HepG2 (cell line): Measurements from ENCODE around the gene SOWAHD. TPM values are rescaled to one million over a fixed set of nuclear protein-coding genes. Genes with fewer than 3 reads are reported as not detected.

Experiments
- CSRNP2 ChIP-seq: sonication (generic); formaldehyde crosslinking; conservative IDR thresholded peaks from 2 replicates; pipeline ENCODE4 v1.8.0; 2022; ENCODE audit warnings: low read depth, missing genetic modification reagents
- DMTF1 ChIP-seq: sonication (generic); formaldehyde crosslinking; IDR thresholded peaks from 2 replicates; pipeline ENCODE4 v1.4.0; 2020; ENCODE audit warnings: mild to moderate bottlenecking, missing genetic modification reagents
- ESRRA ChIP-seq: sonication (generic); formaldehyde crosslinking; IDR thresholded peaks from 2 replicates; pipeline ENCODE4 v1.5.1; 2020; ENCODE audit warnings: mild to moderate bottlenecking, low read depth, missing genetic modification reagents
- FOXA3 ChIP-seq: IDR thresholded peaks from 2 replicates; pipeline ENCODE4 v1.6.1; 2016; ENCODE audit warnings: missing genetic modification reagents, missing compliant biosample characterization
- HMGA1 ChIP-seq: sonication (generic); formaldehyde crosslinking; conservative IDR thresholded peaks from 2 replicates; pipeline ENCODE4 v1.4.0; 2020; ENCODE audit warnings: missing genetic modification reagents
- MIER3 ChIP-seq: IDR thresholded peaks from 2 replicates; pipeline ENCODE4 v1.6.1; 2016; ENCODE audit warnings: missing compliant biosample characterization, borderline replicate concordance
- NAIF1 ChIP-seq: sonication (generic); formaldehyde crosslinking; IDR thresholded peaks from 2 replicates; pipeline ENCODE4 v1.5.0; 2020; ENCODE audit warnings: mild to moderate bottlenecking, missing genetic modification reagents, borderline replicate concordance
- NONO ChIP-seq, 2 experiments: fragments of 450-650 bp in 1 of 2; sonication (generic) in 1 of 2; formaldehyde crosslinking in 1 of 2; IDR thresholded peaks in 1 of 2; conservative IDR thresholded peaks in 1 of 2; 2 replicates each; pipeline versions ENCODE4 v1.6.1 to v1.8.0; 2017 to 2022; ENCODE audit warnings: mild to moderate bottlenecking in 1 of 2, missing genetic modification reagents in 1 of 2, moderate library complexity in 1 of 2
- SIN3A ChIP-seq: IDR thresholded peaks from 2 replicates; pipeline ENCODE4 v1.6.1; 2011; ENCODE audit warnings: low read depth, mild to moderate bottlenecking, control low read depth, low read length, borderline replicate concordance
- SMYD3 ChIP-seq: sonication (generic); formaldehyde crosslinking; IDR thresholded peaks from 2 replicates; pipeline ENCODE4 v1.8.1; 2023; ENCODE audit warnings: mild to moderate bottlenecking, missing genetic modification reagents
- SP5 ChIP-seq: IDR thresholded peaks from 2 replicates; pipeline ENCODE4 v1.6.1; 2016; ENCODE audit warnings: low read depth, borderline replicate concordance
- TRIM24 ChIP-seq: sonication (generic); formaldehyde crosslinking; IDR thresholded peaks from 2 replicates; pipeline ENCODE4 v1.8.0; 2022; ENCODE audit warnings: mild to moderate bottlenecking, missing genetic modification reagents
- UBTF ChIP-seq: sonication (generic); formaldehyde crosslinking; IDR thresholded peaks from 2 replicates; pipeline ENCODE4 v1.4.0; 2020; ENCODE audit warnings: mild to moderate bottlenecking, missing genetic modification reagents
- ZBTB20 ChIP-seq: sonication (generic); formaldehyde crosslinking; IDR thresholded peaks from 2 replicates; pipeline ENCODE4 v1.8.1; 2023; ENCODE audit warnings: missing genetic modification reagents, low read depth, mild to moderate bottlenecking, borderline replicate concordance
- ZNF337 ChIP-seq: sonication (generic); formaldehyde crosslinking; IDR thresholded peaks from 2 replicates; pipeline ENCODE4 v1.5.1; 2020; ENCODE audit warnings: missing genetic modification reagents, low read depth, mild to moderate bottlenecking, borderline replicate concordance
- ZNF513 ChIP-seq: sonication (generic); formaldehyde crosslinking; conservative IDR thresholded peaks from 2 replicates; pipeline ENCODE4 v1.5.0; 2020; ENCODE audit warnings: missing genetic modification reagents
- ZNF552 ChIP-seq: sonication (generic); formaldehyde crosslinking; IDR thresholded peaks from 2 replicates; pipeline ENCODE4 v1.9.0; 2022; ENCODE audit warnings: missing genetic modification reagents, mild to moderate bottlenecking, borderline replicate concordance
- ZNF597 ChIP-seq: sonication (generic); formaldehyde crosslinking; IDR thresholded peaks from 2 replicates; pipeline ENCODE4 v1.5.0; 2020; ENCODE audit warnings: missing genetic modification reagents
- ZNF678 ChIP-seq: sonication (generic); formaldehyde crosslinking; IDR thresholded peaks from 2 replicates; pipeline ENCODE4 v1.4.0; 2020; ENCODE audit warnings: mild to moderate bottlenecking, missing genetic modification reagents
- ZZZ3 ChIP-seq: sonication (generic); formaldehyde crosslinking; IDR thresholded peaks from 2 replicates; pipeline ENCODE4 v1.4.0; 2020; ENCODE audit warnings: missing genetic modification reagents, mild to moderate bottlenecking, borderline replicate concordance
- polyA plus RNA-seq, 8 experiments: library from polyadenylated mRNA; depleted of rRNA in 3 of 8; stranded (reverse) in 7 of 8; unstranded in 1 of 8; fragments of >200 nt; fragmentation: Illumina TruSeq in 4 of 8; extraction: Trizol in 4 of 8; gene quantifications; 2 replicates each; pipeline versions ENCODE4 v1.2.1 to v1.2.3, GENCODE V29; 2011 to 2016; ENCODE audit warnings: low read depth in 4 of 8, missing spikeins in 1 of 8, mixed read lengths in 1 of 8; ENCODE audit not compliant: insufficient read depth in 1 of 8
- total RNA-seq, 5 experiments: library from RNA; depleted of rRNA; stranded (reverse); fragments of >200 nt; fragmentation: Illumina TruSeq; extraction: Trizol; gene quantifications; 2 replicates each; pipeline ENCODE4 v1.2.3, GENCODE V29; 2016; ENCODE audit warnings: low read depth in 1 of 5

Gene SOWAHD
- total and polyA plus RNA-seq, 2 of the 13 experiments (the other 11 are each of a cell fraction or from before 2014, with no cell fraction given), result 1.0 to 1.3 TPM

GRCh38 chrX:119757979-119758730, at the start of gene SOWAHD (continued):
- TF ChIP-seq NAIF1 (CRISPR knock-in tag), result no peak
- TF ChIP-seq SP5, result peak; percentile 33
- TF ChIP-seq NONO (IDR thresholded peaks at IDR 0.05), result no peak
- TF ChIP-seq NONO (CRISPR knock-in tag; conservative IDR thresholded peaks at IDR 0.05), result no peak; the same call in 1 of the 2 replicates
- TF ChIP-seq MIER3 (CRISPR knock-in tag), result no peak
- TF ChIP-seq FOXA3 (CRISPR knock-in tag), result 0 out of 2 replicates have a peak, but pooled peaks have one; percentile 22
- TF ChIP-seq UBTF (CRISPR knock-in tag), result no peak; the same call in none of the 2 replicates
- TF ChIP-seq ZZZ3 (CRISPR knock-in tag), result no peak
- TF ChIP-seq SIN3A, result no peak
- no peak for TF ChIP-seq SMYD3 (CRISPR knock-in tag)
- TF ChIP-seq CSRNP2, result no peak
- no peak for TF ChIP-seq ZNF552 (CRISPR knock-in tag)
- no peak for TF ChIP-seq ZNF678 (CRISPR knock-in tag)
- no peak for TF ChIP-seq ZNF337 (CRISPR knock-in tag)
- no peak for TF ChIP-seq TRIM24 (CRISPR knock-in tag)
- no peak for TF ChIP-seq ZBTB20 (CRISPR knock-in tag)
- TF ChIP-seq ESRRA, result peak; percentile 79; the same call in 1 of the 2 replicates
- TF ChIP-seq HMGA1 (CRISPR knock-in tag), result no peak
- no peak for TF ChIP-seq ZNF597 (CRISPR knock-in tag)
- TF ChIP-seq DMTF1, result no peak
- no peak for TF ChIP-seq ZNF513 (CRISPR knock-in tag)
